Measurements from ENCODE around the gene GNB1.
A peak's percentile ranks its signal among the peaks of the same experiment; 100 is the strongest.
"Not testable (repeated sequence)": the region's sequence is repeated elsewhere in the genome, so short reads cannot be mapped to it uniquely, and the experiment has no call there.

The GNB1 gene

DNA sequence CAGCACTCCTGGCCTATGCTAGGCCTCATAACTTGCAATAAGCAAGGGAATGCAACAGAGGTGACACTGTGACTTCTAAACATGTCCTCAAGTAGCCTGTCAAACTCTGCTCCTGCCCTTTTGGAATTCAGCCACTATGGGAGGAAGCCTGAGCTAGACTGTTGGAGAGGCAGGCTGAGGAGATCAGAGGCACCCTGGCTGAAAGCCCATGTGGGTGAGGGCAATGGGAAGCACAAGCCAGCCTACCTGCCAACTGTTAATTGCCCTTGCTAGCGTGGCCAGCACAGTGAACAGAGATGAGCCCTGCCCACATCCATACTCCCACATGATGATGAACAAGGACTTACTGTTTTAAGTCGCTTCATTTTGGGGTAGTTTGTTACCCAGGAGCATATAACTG is 17.7 kb downstream of the GNB1 start:
- peaks cover 72% of the 10 kb centered on the region for H3K4me1 Mint-ChIP-seq (ENCODE audit: low read depth)
- no peak overlapping the region for H3K27ac Mint-ChIP-seq
- H3K4me3 Mint-ChIP-seq = no peak overlapping the region
- no peaks in the 10 kb centered on the region for H3K27me3 Mint-ChIP-seq
- peaks cover 63% of the 10 kb centered on the region for H3K36me3 Mint-ChIP-seq (ENCODE audit: low read depth)
- H3K9me3 Mint-ChIP-seq = no peaks in the 10 kb centered on the region

DNA sequence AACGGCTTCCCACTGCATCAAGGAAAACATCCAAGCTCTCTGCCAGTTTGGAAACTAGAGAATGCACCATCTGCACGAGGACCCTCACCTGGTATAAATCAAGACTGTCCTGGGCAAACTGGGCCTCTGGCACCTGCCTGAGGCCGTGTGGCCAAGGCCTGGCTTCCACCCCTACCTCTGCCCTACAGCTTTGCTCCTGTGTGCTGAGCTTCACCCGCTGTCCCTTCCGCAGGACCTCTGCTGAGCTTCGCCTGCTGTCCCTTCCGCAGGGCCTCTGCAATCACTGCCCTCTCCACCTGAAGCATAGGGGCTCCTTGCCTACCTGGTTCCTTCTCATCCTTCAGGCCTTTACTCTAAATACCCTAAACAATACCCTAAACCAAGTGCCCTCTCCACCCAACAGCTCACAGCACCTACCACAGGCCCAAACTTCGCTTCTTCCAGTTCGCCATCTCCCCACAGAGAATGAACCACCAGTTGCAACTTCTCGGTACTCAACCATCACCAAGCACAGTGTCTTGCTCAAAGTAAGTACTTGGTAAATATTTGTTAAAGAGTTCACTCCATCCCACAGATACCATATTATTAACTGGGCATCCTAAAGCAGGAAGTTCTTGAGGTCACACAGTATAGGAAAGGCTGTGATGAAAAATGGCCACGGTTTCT is 18.4 kb downstream of the GNB1 start:
- Mint-ChIP-seq H3K27ac (peak overlapping the region; percentile 15), H3K4me3 (no peak overlapping the region), H3K9me3 (no peaks in the 10 kb centered on the region), H3K27me3 (no peaks in the 10 kb centered on the region), H3K4me1 (ENCODE audit: low read depth) (peaks cover 69% of the 10 kb centered on the region), H3K36me3 (ENCODE audit: low read depth) (peaks cover 60% of the 10 kb centered on the region)

DNA sequence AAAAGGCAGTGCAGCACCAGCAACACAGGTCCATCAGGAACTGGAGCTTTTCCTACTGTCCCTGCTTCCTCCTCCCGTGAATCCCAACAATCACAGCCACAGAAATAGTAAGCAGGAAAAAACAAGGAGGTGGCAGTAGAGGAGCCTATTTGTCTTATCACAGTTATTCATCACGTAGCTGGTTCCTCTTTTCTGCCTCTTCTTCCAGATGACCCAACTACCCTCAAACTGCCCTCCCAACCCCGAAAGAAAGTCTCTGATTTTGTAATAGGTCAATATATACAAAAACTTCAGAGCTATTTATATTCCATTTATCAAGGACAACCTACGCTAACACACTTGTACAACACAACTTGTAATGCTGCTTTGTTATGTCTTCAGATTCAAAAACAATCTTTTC is 21.4 kb downstream of the GNB1 start:
- Mint-ChIP-seq H3K4me1 (ENCODE audit: low read depth) (peaks cover 60% of the 10 kb centered on the region), H3K27me3 (no peaks in the 10 kb centered on the region), H3K9me3 (no peaks in the 10 kb centered on the region), H3K36me3 (ENCODE audit: low read depth) (peaks cover 49% of the 10 kb centered on the region), H3K4me3 (no peak overlapping the region), H3K27ac (peak overlapping the region; percentile 59)

DNA sequence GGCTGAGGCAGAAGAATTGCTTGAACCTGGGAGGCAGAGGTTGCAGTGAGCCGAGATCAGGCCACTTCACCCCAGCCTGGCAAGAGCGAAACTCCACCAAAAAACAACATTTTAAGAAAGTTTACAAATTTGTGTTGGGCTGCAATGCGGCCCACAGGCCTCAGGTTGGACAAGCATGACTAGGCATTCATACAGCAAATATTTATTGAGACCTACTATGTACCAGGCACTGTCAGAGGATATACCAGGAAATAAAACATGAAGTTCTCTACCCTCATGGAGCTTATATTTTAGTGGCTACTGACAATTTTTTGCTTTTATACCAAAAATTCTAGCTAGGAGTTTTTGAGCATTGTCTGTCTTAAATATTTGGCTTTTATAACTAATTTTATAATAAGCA is 23.7 kb downstream of the GNB1 start:
- Mint-ChIP-seq H3K36me3 (ENCODE audit: low read depth) (peaks cover 49% of the 10 kb centered on the region), H3K27me3 (no peaks in the 10 kb centered on the region), H3K4me1 (ENCODE audit: low read depth) (peaks cover 62% of the 10 kb centered on the region), H3K9me3 (no peaks in the 10 kb centered on the region), H3K27ac (no peak overlapping the region), H3K4me3 (no peak overlapping the region)

DNA sequence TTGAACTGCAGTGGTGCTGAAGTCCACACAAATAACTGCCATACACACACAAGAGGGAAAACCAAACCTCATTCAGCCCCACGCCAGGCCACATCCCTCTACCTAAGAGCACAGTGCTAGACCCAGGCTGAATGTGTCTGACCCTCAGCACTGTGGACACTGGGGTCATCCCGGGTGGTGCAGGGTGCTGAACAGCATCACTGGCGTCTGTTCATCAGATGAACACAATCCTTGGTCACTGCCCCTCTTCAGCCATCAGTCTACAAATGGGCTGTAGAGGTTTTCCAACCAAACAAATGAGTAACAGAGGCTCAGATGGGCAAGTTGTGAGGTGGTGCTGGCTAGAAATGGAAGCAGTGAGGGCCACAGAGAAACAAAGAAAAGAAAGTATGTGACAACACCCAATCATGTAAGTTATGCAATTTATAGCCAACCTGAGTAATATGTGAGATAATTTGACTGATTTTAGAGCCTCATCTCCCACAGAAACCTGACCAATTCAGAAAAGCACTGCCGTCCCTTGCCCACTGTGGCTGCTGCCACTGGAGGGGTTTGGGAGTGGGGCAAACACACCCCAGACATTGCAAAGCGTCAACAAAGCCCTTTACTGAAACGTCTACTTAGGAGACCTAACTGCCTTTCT is 27.9 kb downstream of the GNB1 start:
- no peaks in the 10 kb centered on the region for H3K27me3 Mint-ChIP-seq
- peaks cover 74% of the 10 kb centered on the region for H3K4me1 Mint-ChIP-seq (ENCODE audit: low read depth)
- H3K9me3 Mint-ChIP-seq = no peaks in the 10 kb centered on the region
- no peak overlapping the region for H3K4me3 Mint-ChIP-seq
- peaks cover 24% of the 10 kb centered on the region for H3K36me3 Mint-ChIP-seq (ENCODE audit: low read depth)
- H3K27ac Mint-ChIP-seq = peak overlapping the region; percentile 79

DNA sequence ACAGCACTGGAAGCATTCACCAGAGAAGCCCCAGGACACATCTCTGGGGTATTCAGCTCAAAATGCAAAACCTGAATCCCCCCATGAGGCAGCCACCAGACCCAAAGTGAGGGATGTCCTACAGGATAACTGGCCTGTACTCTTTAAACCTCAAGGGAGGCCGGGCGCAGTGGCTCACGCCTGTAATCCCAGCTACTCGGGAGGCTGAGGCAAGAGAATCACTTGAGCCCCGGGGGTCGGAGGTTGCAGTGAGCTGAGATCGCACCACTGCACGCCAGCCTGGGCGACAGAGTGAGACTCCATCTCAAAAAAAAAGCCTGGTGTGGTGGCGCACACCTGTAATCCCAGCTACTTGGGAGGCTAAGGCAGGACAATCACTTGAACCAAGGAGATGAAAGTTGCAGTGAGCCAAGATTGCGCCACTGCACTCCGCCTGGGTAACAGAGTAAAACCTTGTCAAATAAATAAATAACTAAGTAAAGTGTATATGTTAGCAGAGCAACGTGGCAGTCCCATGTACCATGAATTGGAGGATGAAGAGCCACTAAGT is 29.1 kb downstream of the GNB1 start:
- not testable (repeated sequence) for H3K27me3 Mint-ChIP-seq

DNA sequence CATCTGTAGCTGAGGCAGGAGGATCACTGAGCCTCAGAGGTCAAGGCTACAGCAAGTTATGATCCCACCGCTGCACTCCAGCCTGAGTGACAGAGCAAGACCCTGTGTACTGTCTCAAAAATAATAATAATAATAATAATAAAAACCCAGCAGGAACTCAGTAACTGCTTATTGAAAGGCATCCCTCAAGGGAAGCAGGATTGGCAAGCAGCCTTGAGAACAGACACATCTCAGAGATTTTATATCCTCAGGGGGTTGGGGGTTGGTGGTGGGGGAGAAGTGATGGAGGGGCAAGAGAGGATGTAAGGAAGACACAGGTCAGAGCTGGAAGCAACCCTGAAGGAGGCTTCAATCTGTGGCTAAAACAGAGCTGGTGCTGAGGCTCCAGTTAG is 29.6 kb downstream of the GNB1 start:
- H3K4me1 Mint-ChIP-seq (ENCODE audit: low read depth) = peaks cover 80% of the 10 kb centered on the region
- H3K27me3 Mint-ChIP-seq = no peaks in the 10 kb centered on the region
- peaks cover 23% of the 10 kb centered on the region for H3K36me3 Mint-ChIP-seq (ENCODE audit: low read depth)
- no peak overlapping the region for H3K4me3 Mint-ChIP-seq
- H3K9me3 Mint-ChIP-seq = no peaks in the 10 kb centered on the region
- no peak overlapping the region for H3K27ac Mint-ChIP-seq

More for the DNA sequence above, 29.1 kb downstream of the GNB1 start:
- H3K27ac Mint-ChIP-seq, H3K4me3 Mint-ChIP-seq, H3K9me3 Mint-ChIP-seq: not testable (repeated sequence)
- Mint-ChIP-seq H3K36me3 (ENCODE audit: low read depth) (peaks cover 24% of the 10 kb centered on the region), H3K4me1 (ENCODE audit: low read depth) (peaks cover 82% of the 10 kb centered on the region)

DNA sequence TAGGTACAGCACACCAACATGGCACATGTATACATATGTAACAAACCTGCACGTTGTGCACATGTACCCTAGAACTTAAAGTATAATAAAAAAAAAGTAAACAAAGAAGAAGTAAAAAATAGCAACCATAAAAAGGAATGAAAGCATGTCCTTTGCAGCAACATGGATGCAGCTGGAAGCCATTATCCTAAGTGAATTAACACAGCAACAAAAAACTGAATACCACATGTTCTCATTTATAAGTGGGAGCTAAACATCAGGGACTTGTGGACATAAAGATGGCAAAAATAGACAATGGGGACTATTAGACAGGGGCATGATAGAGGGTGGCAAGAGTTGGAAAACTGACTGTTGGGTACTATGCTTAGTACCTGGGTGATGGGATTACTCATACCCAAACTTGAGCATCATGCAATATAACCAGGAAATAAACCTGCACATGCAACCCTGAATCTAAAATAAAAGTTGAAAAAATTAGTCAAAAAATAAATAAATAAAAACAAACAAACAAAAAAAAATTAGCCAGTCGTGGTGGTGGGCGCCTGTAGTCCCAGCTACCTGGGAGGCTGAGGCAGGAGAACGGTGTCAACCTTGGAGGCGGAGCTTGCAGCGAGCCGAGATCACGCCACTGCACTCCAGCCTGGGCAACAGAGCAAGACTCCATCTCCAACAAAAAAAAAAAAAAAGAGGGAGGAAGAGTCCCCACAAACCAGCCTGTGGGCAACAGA is 30.8 kb downstream of the GNB1 start:
- not testable (repeated sequence) for H3K9me3 Mint-ChIP-seq, H3K27me3 Mint-ChIP-seq
- H3K27ac Mint-ChIP-seq = peak overlapping the region; percentile 60
- peaks cover 20% of the 10 kb centered on the region for H3K36me3 Mint-ChIP-seq (ENCODE audit: low read depth)
- peaks cover 78% of the 10 kb centered on the region for H3K4me1 Mint-ChIP-seq (ENCODE audit: low read depth)
- H3K4me3 Mint-ChIP-seq = peak overlapping the region; percentile 10

DNA sequence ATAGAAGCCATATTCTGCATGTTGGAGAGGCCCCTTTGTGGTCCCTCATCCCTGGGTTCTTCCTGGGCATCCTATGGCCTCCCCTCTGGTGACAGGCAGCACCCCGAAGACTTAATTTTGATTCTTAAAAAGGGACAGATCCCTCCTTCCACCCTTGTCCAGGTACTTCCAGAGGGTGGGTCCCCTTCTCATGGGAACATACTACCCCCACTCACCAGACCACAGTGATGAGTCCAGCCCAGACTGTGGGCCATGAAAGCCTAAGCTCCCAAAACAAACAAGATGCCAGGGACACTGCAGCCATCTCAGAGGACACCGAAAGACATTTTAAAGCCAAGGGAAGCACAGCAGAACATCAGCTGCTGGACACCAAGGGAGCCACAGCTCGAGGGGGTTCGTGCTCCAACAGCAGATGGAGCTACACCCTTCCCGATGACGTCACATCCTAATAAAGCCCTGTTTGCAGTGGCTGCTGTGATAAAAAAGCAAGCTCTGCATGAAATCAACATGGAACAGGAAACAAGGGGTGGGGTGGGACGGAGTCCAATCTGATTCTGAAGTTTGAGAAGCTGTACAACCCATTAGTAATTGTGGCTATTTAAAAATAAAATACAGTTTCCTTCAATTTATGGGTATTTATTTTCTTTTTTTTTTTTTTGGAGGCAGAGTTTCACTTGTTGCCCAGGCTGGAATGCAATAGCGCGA is 32.4 kb downstream of the GNB1 start:
- H3K36me3 Mint-ChIP-seq (ENCODE audit: low read depth) = peaks cover 20% of the 10 kb centered on the region
- H3K27me3 Mint-ChIP-seq = no peaks in the 10 kb centered on the region
- H3K4me3 Mint-ChIP-seq = no peak overlapping the region
- peaks cover 80% of the 10 kb centered on the region for H3K4me1 Mint-ChIP-seq (ENCODE audit: low read depth)
- no peaks in the 10 kb centered on the region for H3K9me3 Mint-ChIP-seq
- no peak overlapping the region for H3K27ac Mint-ChIP-seq

DNA sequence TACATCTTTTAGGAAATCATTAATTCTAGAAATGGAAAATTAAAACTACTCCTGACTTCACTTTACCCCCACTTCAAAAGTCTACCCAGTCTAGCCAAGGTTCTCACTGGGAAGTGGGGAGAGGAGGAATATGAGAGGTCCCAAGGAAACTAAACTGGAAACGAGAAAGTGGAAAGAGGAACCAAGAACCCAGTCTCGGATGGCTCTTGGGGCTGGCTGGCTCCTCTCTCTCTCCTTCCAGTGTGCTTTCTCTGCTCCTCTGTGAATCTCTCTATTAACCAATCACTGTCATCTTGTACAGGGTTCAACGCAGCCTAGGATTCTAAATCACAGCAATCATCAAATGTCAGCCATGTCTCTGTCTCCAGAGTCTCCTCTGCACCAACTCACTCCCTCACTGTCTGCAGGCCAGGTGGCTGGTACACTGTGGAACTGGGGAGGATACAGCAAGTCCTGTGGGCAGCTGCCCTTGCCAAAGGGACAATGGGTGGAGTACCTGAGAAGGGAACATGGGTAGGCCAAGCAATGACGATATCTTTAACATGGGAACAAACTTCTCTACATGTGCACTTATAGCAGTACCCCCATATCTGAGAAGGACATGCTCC is 33.7 kb downstream of the GNB1 start:
- Mint-ChIP-seq H3K4me3 (no peak overlapping the region), H3K27ac (peak overlapping the region; percentile 33)

DNA sequence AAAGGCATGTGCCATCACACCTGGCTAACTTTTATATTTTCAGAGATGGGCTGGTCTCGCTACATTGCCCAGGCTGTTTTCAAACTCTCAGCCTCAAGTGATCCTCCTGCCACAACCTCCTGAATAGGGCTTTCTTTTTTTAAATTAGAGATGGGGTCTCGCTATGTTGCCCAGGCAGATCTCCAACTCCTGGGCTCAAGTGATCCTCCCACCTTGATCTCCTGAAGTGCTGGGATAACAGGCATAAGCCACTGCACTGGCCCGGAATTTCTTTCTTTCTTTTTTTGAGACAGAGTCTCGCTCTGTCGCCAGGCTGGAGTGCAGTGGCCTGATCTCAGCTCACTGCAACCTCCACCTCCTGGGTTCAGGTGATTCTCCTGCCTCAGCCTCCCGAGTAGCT is 34.7 kb downstream of the GNB1 start:
- peak overlapping the region; percentile 11 for H3K27ac Mint-ChIP-seq

More for the DNA sequence above, 33.7 kb downstream of the GNB1 start:
- no peaks in the 10 kb centered on the region for H3K9me3 Mint-ChIP-seq
- H3K36me3 Mint-ChIP-seq (ENCODE audit: low read depth) = peaks cover 22% of the 10 kb centered on the region
- peaks cover 78% of the 10 kb centered on the region for H3K4me1 Mint-ChIP-seq (ENCODE audit: low read depth)
- H3K27me3 Mint-ChIP-seq = no peaks in the 10 kb centered on the region

DNA sequence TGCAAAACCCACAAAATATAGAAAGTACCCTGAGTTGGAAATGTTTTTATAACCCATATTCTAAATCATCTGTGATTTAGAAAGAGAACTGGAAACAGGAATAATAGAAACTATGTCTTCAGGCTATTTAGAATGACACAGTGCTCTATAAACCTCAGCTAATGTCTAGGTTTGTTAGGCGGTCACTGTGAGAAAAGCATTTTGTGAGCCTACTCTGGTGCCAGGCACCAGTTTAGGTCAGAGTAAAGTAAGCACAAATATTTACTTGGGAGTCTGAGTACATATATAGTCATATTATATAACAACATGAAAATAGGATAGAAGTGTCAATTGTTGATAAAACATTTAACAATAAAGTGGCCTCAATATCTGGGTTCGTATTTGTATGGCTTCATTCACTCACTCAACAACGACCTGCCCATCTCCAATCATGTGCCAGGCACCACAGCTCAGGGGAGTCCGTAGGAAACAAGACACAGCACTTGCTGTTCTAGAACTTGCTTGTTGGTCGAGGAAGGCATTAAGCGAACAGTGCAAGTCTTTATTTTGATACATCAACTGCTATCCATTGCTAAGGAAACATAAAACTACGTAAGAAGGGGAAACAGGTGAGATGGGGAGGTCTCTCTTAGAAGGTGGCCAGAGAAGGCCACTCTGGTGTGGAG is 37.2 kb downstream of the GNB1 start:
- peak overlapping the region; percentile 24 for H3K27ac Mint-ChIP-seq
- peaks cover 70% of the 10 kb centered on the region for H3K4me1 Mint-ChIP-seq (ENCODE audit: low read depth)
- no peaks in the 10 kb centered on the region for H3K27me3 Mint-ChIP-seq
- peaks cover 28% of the 10 kb centered on the region for H3K36me3 Mint-ChIP-seq (ENCODE audit: low read depth)
- no peak overlapping the region for H3K4me3 Mint-ChIP-seq
- no peaks in the 10 kb centered on the region for H3K9me3 Mint-ChIP-seq

More for the DNA sequence above, 34.7 kb downstream of the GNB1 start:
- peaks cover 75% of the 10 kb centered on the region for H3K4me1 Mint-ChIP-seq (ENCODE audit: low read depth)
- not testable (repeated sequence) for H3K27me3 Mint-ChIP-seq, H3K4me3 Mint-ChIP-seq, H3K9me3 Mint-ChIP-seq
- peaks cover 22% of the 10 kb centered on the region for H3K36me3 Mint-ChIP-seq (ENCODE audit: low read depth)

DNA sequence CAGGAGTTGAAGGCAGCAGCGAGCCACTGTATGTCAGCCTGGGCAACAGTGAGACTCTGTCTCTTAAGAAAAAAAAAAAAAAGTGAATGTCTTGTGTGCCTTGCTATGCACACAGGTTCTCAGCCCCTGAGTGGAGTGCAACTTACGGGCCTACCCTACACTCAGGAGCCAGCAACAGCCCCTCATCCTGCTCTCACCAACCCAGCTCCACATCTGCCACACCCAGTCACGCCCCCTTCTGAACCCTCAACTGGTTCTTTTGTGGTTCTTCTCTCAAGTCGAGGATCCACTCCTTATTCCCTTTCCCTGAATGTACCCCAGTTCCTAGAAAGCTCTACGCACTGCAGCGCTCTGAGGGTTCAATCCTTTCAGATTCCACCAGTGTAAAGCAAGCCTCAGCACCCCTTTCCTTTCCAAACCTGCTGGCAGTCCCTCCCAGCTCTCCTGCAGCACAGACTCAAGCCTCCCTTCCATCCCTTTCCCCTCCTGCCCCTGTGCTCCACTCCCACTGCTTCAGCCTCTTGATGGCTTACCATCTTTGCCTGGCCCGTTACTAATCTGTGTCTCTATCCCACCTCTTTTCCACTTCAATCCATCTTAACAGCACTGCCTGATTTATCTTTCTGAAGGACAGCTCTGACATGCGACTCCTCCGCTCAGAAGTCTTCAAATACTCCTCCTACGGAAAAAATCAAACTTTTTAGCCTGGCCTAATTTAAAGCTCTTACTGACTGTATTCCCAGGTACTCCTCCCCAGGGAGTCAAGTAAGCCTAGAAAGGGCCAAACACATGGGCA is 38.1 kb downstream of the GNB1 start:
- peaks cover 28% of the 10 kb centered on the region for H3K36me3 Mint-ChIP-seq (ENCODE audit: low read depth)
- H3K4me3 Mint-ChIP-seq = no peak overlapping the region
- H3K27me3 Mint-ChIP-seq = no peaks in the 10 kb centered on the region
- no peak overlapping the region for H3K27ac Mint-ChIP-seq
- no peaks in the 10 kb centered on the region for H3K9me3 Mint-ChIP-seq
- peaks cover 63% of the 10 kb centered on the region for H3K4me1 Mint-ChIP-seq (ENCODE audit: low read depth)

Measured in stimulated activated naive CD8-positive, alpha-beta T cell treated with anti-CD3 and anti-CD28 coated beads, Interleukin-15, Interleukin-2, amounts not matched to agents 100 ng/mL and 50 ng/mL, for 24 hours (primary cell).